GM19043 (cell line): ENCODE measurements around the gene NTN4.
"Not testable (repeated sequence)": the region's sequence is repeated elsewhere in the genome, so short reads cannot be mapped to it uniquely, and the experiment has no call there.

Experiments
- ATAC-seq: cut with Tn5 transposase; IDR thresholded peaks from one replicate; pipeline ENCODE4 v1.9.1; 2021; ENCODE audit warnings: low read depth; ENCODE audit not compliant: unreplicated experiment

The NTN4 gene

DNA sequence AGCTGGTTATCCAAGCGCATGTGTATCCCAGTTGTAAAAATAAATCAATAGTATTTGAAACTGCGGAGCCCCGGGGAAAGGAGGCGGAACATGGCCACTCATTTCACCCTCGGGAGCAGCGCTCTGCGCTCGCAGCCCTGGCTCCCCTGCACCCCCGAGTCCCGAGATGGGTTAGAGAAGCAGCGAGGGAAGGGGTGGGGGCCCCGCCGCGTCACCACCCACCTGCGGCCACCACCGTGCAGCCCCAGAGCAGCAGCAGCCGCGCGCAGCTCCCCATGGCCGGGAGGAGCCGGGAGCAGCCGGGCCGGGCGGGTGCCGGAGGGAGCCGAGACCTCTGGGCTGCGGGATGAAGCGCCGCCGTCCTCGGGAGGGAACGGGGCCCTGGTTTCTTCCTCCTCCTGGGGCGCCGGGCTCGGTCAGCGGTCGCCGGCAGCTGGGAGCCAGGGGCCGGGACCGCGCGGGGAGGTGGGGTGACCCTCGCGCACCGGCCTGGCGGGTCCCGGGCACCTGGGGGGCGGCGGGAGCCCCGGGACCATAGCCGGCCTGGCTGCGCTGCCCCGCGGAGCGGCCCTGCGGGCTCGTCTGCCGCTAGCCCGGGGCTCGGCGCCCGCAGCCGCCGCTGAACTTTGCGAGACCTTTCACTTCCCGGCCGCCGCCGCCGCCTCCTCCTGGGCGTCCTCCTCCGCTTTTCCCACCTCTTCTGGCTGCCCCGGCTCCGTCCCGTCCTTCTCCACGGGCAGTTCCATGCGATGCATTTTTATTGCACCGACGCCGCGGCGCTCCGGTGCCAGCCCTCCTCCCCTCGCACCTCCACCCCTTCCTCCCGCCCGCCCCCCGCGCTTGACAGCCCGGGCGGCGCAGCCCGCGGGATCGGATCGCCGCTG, at the start of gene NTN4:
Gene NTN4, minus strand, starts transcription at position 732 of the 884 bp plus-strand sequence. Its CDS starts 455 bp downstream, at position 277.
- no peak for ATAC-seq

DNA sequence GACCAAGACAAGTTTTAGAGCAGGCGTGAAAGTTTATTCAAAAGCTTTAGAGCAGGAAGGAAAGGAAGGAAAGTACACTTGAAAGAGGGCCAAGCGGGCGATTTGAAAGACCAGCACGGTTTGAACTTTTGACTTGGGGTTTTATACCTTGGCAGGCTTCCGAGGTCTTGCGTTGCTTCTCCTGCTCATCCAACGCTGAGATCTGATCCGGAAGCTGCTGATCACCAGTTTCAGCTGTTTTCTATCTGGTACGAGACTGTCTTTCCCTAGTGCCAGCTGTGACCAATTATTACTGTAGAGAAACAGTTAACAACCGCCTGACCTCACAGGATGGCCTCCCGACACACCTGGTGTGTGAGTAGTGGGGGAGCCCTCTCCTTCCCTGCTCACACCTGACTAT, 47.6 kb upstream of the NTN4 start:
- ATAC-seq = no peak

DNA sequence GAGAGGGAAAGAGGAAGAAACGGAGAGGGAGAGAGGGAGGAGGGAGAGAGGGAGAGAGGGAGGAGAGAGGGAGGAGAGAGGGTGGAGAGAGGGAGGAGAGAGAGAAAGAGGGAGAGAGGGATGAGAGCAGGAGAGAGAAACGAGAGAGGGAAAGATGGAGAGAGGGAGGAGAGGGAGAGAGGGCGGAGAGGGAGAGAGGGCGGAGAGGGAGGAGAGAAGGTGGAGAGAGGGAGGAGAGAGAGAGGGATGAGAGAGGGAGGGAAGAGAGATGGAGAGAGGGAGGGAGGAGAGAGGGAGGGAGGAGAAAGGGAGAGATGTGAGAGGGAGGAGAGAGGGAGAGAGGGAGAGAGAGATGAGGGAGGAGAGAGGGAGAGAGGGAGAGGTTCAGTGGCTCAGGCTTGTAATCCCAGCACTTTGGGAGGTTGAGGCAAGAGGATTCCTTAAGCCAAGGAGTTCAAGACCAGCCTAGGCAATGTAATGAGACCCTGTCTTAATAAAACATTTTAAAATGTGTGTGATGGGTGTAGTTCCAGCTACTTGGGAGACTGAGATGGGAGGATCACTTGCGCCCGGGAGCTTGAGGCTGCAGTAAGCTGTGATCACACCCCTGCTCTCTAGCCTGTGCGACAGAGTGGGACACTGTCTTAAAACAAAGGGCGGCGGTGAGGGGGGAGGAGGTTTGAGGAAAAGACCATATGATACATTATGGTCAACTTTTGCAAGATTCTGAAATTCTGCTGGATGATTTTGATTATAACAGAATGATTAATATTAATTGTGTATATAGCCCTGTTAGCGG, 46.9 kb upstream of the NTN4 start:
- no peak for ATAC-seq

DNA sequence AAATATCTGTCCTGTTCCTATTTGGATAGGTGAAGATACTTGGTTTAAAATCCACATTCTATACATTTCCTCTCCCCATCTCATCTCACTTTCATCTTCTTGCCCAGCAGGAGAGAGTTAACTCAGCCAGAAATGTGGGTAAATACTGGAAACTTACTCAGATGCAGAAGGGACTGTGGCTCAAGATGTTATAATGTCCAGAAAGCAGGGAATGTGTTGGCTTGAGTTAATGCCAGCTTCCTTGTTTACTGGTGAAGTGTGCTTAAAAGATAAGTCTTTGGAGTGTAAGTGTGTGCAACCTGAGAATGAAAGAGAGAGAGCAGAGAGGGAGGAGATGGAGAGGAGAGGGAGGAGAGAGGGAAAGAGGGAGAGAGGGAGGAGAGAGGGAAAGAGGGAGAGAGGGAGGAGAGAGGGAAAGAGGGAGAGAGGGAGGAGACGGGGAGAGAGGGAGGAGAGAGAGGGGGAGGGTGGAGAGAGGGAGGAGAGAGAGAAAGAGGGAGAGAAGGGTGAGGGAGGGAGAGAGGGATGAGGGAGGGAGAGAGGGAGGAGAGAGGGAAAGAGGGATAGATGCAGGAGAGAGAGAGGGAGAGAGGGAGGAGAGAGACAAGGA, 46.2 kb upstream of the NTN4 start:
- no peak for ATAC-seq

DNA sequence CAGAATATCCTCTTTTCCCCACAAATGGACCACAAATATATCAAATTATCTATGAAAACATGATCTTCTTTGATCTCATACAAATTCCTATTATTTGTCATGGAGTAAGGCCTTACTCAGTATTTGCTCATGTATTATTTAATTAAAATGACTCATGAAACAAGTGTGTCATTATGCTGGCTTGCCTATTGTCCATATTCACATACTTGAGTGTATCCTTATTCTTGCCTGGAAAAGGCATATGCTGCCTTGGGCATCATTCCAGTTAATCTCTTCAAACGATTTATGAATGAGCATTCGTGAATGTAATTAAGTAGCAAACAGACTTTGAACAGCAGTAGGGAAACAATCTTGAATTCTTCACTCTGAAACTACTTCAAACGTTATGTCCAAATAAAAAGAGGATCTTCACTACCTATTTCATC, 45.6 kb upstream of the NTN4 start:
- ATAC-seq = no peak

DNA sequence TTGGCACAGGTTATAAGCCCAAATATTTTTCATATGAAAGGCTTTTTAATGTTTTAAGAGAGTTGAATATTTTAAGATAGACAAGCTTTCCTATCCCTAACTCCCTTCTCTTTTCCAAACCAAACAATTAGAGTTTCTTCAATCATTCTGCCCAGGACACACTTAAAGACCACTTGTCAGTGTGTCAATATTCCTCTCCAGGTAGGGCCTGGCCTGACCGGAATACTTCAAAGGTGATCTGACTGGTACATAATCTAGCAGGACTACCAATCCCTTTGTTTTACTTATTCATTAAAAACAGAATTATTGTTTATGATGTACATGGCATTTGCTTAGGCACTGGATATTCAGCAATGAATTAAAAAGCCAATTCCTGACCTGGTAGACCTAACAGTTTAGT, 44.0 kb upstream of the NTN4 start:
- no peak for ATAC-seq

DNA sequence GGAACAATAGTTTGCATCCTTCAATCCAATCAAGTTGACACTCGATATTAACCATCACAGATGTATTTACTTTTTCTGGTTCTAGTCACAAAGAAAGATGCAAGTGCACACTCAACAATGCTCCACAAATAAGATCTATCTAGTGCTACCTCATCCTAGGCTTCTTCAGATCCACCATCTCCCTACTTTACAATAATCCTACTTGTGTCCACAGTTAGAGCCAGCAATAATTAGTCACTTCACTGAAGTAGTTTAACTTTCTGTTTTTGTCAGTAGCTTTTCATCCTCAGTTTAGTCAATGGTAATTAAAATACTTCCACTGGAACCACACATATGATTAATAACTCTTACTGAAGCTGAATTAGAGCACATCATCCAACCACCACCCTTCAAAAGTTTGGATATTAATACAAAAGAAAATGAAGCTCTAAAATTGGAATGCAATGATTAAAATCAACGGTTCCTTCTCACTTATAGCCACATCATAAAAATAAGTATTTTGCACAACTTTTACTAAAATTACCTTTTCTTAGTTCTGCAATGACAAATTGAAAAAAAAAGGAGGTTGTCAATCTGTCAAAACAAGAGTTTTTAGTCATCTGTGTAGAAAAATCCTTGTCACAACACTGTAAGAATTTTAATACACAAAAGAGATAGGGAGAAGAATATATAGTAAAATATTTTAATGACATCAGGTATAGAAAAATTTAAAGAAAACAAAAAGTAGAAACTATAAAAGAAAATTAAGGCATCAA, 39.9 kb upstream of the NTN4 start:
- no peak for ATAC-seq

DNA sequence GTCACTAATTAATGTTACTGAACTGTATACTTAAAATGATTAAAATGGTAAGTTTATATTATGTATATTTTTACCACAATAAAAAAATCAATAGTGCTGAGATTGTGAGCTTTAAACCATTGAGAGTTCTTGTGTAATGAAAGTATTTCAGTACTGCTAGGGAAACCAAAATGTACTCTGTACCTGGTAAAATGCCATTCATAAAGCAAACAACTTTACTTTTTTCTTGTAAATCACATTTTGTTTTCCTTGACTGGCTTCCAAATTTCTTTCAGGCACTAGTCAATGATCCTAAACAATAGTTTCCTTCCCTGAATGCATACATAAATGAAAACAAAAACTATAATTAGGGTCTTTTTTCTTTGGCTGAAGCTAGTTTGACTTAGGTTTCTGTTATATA, 38.8 kb upstream of the NTN4 start:
- ATAC-seq = no peak

DNA sequence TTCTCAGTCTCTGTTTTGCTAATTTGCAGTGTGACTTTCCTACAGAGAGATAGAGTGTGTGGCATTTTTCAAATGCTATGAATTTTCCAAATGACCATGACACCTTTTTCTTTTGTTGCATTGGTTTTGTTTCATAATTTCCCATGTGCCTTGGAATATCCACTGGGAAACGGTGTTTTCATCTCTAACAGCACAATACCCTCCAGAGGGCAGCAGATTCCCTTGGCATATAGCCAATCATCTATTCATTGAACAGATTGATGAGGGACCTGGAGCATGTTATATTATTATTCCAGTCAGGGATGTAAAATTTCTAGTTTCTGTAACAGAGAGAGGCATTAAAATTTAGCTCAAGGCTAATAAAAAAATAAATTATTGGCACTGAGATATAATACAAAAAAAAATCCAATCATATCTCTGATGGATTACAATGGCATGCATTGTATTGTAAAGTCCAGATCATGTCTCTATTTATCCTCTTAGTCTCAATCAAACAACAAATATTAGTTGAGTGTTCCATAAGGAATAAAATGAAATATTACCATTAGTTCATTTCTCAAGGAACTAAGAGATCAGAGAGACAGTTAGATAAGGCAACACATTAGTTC, 29.6 kb upstream of the NTN4 start:
- ATAC-seq = no peak

DNA sequence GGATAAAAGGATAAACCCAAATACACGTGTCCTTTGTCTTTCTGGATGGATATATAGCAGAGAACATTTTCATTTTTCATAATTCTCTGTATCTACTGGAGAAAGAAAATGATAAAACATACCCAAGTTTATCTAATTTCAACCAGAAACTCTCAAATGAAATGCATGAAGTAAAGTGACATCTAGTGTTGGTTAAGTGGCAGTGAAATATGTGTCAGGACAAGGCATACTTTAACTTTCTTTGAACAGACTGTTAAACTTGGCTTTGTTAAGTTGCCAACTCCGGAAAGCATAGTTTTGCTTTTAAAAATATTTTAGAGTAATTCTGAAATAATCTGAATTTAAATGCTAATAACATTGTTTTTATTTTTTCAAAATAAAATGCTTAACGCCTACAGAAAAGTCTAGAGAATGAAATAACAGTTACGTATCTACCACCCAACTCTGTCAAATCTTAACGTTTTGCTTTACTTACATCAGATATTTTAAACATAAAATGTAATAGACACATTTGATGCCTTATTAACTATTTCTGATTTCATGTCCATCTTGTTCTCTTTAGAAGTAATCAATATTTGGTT, 25.2 kb upstream of the NTN4 start:
- no peak for ATAC-seq

DNA sequence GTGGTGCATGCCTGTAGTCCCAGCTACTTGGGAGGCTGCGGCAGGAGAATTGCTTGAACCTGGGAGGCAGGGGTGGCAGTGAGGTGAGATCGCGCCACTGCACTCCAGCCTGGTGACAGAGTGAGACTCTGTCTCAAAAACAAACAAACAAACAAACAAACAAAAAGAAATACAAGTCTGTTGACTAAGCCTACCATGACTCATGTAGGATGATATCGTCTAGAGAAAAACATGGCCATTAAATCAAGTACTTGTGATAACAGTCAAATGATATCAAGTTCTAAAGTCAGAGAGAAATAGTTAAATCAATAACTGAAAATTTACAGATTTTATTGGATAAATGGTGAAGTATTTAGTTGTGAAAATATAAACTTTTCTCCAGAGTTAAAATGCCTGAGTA, 21.6 kb upstream of the NTN4 start:
- not testable (repeated sequence) for ATAC-seq

DNA sequence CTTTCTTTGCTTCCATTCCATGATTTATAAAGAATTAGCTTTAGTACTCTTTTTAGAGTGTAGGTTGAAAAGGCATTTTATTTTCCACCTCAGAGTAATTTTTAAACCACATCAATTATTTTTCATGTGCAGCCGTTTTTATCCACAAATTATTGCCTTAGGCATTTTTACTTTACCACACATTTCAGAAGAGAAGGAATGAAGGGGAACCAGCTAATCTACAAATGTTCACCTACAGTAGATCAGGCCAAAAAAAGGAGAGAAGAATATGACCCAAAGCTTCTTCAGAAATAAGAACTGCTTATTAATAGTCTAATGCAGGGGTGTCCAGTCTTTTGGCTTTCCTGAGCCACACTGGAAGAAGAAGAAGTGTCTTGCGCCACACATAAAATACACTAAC, 19.8 kb upstream of the NTN4 start:
- no peak for ATAC-seq

DNA sequence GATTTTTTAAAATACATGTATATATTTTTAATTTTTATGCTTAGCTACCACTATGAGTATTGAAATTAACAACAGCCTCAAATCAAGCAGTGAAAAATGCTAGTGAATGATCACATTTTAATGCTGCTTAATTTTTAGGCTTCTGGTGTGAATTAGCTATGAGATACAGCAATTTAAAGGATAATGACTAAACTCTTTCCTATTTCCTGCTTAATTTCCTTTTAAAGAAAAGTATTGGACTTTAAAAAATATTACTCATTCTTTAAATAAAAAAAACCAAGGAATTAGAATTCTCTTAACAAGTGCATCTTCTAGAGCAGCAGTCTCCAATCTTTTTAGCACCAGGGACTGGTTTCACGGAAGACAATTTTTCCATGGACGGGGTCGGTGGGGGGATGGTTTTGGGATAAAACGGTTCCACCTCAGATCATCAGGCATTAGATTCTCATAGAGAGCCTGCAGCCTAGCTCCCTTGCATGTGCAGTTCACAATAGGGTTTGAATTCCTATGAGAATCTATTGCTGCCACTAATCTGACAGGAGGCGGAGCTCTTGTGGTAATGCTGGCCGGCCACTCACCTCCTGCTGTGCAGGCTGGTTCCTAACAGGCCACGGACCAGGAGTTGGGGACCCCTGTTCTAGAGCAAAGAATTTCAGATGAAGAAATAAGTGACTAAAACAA, 18.6 kb upstream of the NTN4 start:
- ATAC-seq = no peak

DNA sequence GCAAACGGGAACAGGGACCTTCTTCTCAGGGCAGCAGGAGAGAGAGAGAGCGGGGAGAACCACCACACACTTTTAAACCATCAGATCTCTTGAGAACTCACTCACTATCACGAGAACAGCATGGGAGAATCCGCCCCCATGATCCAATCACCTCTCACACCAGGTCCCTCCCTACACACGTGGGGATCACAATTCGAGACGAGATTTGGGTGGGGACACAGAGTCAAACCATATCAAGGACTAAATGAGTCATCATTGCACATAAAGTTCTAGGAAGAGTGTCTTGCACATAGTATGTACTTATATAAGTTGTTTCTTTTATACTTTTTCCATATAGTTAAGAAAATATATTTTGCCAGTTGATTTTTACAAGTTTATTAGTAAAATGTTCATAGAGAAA, 17.6 kb upstream of the NTN4 start:
- ATAC-seq = no peak

DNA sequence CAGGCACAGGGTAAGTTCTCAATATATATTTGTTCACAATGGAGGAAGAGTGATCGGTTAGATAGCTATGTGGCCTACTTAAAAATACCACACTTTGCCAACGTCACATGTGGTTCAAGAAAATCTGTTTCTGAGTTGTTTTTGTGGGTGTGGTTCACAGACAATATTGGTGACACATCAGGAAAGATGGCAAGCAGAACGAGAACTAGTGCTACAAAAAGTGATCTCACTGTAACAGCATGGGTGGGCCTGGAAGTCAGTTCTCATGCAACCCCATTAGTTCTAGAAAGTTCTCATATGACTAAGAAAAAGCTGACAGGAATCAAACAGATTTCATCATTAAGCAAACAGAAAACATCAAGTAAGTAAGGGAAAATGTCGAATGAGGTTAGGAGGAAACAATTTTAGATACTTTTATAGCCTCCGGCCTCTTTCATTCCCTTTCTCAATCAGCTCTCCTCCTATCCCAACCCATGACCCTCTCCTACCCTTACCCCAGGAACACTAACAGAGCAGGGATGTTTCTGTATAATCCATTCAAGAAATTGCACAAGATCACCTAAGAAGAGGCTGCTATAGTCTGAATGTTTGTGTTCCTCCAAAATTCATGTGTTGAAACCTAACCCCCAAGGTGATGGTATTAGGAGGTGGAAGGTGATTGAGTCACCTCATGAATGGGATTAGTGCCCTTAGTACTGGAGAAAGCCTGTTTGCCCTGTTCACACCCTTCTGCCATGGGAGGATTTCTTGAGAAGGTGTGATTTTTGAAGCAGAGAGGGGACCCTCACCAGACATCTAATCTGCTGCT, 15.5 kb upstream of the NTN4 start:
- no peak for ATAC-seq

DNA sequence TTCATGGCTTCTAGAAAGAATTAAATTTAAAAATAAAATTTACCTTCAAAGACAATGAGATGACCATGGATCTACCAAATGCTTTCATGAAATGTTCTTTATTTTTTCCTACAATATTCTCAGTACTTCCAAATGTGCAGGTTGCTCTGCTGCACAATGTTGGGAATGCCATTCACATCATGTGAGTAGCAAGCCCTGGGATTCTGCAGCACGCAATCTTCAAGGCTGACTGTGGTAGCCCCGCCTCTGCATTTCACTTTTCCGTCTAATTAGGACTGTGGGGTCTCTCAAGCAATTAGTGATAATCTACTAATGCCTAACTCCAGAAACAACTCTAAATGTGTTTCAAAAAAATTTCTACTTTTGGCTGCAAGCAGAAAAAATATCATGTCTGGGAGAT, 13.7 kb upstream of the NTN4 start:
- ATAC-seq = no peak

DNA sequence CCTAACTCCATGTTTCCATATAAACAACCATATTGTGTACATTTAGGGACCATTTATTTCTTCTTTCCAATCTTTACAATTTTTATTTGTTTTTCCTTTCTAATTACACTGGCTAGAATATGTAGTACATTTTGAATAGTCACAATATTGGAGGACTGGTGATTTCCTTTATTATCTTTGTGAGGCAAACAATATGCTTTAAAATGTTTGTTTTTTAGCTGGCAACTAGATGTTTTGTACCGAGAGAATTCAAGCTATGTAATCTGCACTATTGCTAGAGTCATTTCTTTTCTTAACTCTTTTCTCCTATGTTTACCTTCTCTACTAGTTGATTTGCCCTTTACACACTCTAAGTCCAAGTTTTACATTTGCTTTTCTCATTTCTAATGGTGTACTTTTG, 13.3 kb upstream of the NTN4 start:
- no peak for ATAC-seq

DNA sequence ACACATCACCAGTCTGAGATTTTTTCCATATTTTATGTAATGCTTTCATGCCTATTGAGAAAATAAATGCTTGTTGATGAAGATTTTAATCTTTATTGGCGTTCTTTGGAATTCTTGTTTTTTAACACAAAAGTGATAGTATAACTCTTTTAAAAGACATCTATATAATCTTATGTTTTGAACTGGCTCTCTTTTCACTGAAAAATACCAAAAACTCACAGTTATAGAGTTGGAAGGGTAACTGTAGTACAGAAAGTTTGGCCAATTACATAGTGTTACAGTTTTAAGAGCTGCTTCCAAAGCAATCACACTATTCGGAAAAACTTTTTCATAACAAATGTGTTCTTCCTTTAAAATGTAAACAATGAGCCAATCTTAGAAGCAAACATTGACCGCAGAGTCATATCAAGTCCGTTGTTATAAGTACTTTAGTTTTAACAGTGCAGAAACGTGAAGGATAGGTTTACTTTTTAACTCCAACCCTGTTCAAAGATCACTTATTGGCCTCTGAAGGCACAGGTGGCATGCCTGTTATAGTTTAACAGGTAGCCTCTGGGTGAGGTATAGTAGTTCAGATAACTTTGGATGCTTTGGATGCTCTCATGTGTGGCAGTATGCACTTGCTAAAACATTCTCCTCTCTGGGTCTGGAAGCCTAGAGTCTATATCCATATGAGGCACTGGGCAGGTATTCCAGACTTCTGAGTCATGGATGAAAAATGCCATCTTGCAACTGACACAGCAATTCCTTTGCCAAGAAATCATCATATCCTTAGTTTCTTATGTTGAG, 12.1 kb upstream of the NTN4 start:
- no peak for ATAC-seq
